ENCODE results near the gene PNISR.
A peak's percentile ranks its signal among the peaks of the same experiment; 100 is the strongest.
"Not testable (repeated sequence)": the region's sequence is repeated elsewhere in the genome, so short reads cannot be mapped to it uniquely, and the experiment has no call there.

PNISR gene, protein sequence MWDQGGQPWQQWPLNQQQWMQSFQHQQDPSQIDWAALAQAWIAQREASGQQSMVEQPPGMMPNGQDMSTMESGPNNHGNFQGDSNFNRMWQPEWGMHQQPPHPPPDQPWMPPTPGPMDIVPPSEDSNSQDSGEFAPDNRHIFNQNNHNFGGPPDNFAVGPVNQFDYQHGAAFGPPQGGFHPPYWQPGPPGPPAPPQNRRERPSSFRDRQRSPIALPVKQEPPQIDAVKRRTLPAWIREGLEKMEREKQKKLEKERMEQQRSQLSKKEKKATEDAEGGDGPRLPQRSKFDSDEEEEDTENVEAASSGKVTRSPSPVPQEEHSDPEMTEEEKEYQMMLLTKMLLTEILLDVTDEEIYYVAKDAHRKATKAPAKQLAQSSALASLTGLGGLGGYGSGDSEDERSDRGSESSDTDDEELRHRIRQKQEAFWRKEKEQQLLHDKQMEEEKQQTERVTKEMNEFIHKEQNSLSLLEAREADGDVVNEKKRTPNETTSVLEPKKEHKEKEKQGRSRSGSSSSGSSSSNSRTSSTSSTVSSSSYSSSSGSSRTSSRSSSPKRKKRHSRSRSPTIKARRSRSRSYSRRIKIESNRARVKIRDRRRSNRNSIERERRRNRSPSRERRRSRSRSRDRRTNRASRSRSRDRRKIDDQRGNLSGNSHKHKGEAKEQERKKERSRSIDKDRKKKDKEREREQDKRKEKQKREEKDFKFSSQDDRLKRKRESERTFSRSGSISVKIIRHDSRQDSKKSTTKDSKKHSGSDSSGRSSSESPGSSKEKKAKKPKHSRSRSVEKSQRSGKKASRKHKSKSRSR

DNA sequence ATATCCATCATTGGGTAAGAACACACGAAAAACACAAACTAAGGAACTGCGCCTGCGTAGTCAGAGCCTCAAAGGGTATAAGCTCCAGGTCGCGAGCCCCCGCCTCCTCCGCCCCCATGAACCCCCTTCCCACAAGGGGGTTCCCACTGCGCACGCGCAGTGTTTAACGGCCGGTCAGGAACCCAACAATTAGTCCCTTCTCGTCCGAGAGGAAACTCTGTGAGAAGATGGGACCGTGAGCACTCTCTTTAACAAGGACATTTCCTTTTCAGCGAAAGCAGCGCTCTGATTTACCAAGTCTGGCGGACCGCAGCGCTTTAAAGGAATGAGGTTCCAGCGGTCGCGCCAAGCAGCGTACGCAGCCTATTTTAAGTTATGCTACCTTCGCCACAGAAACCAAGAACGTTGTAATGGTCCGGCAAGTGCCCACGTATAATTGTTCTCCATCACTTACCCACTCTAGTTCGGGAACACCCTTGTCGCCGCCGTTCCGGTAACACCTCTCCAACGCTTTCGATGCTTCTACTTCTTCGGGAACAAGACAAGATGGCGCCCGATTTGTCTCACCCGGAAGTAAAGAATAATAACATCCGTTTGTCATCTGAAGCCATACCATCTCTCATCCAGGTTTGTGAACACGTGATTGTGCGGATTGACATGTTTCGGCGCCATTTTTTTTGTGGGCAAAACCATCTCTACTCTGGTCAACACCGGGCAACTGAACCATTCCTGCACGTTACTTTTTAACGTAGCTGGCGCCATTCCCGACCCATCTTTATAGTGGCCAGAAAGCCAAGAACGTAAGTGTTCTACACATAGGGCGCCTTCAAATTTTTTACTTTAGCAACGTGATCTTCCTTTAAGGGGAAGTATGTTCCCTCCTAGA lies at the start of gene PNISR:
Gene PNISR, minus strand, starts transcription at position 548 of the 886 bp plus-strand sequence. CDS start 10,649 bp downstream, outside the sequence.
- DNase-seq: peak; percentile 79 to 84

DNA sequence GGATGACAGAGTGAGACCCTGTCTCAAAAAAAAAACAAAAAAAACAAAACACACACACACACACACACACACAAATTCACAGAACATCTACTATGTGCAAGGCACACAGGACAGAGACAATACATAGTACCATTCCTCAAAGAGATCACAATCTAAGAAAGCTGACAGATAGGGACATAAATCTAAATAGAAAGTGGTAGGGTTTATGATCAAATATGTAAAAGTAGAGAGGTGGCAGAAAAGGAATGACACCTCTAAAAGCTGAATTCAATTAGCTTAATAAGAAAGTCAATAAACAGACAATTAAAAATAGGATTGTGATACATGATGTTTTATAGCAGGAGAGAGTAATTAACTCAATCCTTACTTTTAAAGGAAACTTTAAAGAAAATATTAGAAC lies 48.6 kb upstream of the PNISR start:
- DNase-seq: no peak

DNA sequence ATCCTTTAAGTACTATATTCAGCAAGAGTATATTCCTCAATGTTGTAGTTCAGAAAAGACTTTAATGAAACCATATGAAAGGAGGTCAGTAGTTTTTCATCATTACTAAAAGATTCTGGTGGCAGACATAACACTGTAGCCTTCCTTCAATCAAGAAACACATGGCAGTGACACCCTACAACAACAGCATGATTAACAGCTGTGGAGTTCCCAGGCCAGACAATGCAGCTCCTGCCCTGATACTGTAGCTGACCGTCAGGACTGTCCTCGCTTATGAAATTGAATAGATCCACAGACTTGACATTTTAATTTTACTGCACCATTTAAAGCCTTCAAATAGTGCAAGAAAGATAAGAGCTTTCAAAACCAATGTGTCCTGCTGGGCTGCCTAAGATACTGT lies 46.5 kb upstream of the PNISR start:
- no peak for DNase-seq

DNA sequence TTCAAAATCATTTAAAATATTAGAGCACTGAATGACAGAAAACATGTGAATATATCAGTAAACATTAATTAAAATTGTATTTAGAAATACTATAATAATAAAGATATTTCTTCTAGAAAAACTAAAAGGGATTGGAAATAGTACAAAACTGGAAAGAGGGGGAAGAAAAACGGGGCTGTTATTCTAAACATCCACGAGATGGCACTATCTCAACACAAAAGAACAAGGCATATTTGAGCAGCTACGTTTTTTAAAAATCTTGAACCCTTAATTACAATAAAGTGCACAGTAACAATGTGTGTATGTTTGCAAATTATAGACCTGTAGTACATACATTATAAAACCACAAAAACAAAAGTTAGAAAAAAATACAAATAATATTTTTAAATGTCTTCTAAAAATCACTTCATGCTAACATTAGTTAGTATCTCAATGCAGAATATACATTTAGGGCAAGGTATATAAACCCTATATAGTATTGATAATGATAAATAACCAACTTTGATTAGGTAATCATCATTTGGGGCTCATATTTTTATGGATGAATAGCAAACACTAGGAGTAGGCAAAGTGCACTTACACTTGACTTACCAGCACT lies 42.5 kb upstream of the PNISR start:
- no peak for DNase-seq

DNA sequence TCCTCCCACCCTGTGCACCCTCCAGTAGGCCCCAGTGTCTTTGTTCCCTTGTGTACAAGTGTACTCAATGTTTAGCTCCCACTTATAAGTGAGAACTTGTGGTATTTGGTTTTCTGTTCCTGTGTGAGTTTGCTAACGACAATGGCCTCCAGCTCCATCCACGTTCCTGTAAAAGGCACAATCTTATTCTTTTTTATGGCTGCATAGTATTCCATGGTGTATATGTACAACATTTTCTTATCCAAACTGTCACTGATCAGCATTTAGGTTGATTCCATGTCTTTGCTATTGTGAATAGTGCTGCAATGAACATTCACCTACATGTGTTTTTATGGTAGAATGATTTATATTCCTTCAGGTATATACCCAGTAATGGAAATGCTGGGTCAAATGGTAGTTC lies 34.0 kb upstream of the PNISR start:
- DNase-seq: not testable (repeated sequence)

DNA sequence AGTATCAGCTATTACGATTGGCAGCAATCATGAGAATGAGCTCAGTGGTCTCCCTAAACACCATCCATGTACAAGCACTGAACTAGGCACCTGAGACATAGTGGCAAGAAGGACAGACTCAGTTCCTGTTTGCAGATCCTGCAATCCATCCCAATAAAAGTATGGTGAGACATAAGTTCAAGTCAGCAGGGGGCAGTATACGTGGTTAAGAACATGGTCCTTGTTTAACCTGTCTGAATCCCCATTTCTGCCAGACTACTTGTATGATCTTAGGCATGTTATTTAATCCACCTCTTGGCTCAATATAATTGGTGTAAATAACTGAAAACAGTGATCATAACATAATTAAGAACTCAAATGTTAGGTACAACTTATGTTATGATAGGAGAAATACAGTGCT lies 33.2 kb upstream of the PNISR start:
- no peak for DNase-seq

DNA sequence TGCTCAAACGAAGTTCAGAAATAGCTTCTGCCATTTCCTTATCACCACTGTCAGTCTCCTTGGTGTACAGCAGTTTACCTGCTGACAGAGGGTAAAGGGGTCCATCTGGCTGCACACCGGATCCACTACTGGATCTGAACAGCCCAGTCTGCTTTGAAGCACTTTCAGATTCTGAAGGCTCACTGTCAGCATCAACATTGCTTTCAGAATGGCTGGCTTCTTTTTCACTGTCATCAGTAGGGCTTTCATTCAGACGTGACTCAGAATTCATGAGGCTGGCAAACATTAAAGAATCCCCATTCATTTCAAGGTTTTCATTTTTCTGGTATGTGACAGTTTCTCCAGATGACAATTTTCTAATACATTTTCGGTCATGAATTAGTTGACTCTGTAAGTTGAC lies 21.0 kb upstream of the PNISR start:
- DNase-seq: no peak

DNA sequence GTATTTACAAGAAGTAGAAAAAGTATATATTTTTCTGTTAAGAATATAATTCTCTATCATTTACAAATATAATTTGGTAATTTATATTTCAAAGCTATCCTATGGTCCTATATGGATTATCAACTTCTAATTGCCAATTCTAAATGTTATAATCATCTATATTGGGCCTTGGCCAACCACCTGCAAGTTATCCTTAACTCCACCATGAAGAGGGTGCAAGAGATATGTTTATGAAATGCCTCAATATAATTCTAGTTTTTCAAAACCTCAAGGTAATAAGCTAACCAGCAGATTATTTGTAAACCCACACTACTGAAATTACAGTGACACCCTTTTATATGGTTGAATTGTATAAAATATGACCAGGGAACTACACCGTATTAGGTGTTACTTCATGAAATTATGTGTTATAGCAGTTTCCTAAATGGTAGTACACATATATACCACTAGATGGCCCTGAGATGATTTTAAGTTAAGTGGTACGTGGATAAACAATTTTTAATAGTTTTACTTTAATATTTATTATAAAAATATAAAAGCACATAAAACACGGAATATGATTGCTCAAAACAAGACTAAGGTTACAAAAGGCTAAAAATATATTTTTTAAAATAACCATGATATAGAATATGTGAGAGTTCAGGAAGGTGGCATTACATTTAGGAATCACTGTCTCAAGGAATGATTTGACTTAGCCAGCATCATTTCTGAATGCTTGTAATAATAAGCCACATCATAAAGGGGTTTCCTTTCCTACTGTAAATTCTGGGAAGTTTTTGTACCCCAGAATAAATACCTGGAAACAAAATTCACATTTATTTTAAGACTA lies 9.8 kb upstream of the PNISR start:
- DNase-seq: no peak

DNA sequence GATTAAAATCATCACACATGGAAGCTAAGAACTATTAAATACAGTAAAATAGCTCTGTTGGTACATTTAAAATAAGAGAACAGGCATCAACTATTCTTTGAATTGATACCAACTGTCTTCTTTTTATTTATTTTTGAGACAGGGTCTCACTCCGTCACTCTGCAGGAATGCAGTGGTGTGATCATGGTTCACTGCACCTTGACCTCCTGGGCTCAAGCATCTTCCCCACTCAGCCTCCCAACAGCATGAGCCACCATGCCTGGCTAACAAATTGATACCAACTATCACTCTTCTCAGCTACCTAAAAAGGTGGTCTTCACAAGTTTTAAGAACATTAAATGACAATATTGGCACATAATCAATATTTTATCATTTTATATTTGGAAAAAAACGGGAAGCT lies 7.8 kb upstream of the PNISR start:
- no peak for DNase-seq

DNA sequence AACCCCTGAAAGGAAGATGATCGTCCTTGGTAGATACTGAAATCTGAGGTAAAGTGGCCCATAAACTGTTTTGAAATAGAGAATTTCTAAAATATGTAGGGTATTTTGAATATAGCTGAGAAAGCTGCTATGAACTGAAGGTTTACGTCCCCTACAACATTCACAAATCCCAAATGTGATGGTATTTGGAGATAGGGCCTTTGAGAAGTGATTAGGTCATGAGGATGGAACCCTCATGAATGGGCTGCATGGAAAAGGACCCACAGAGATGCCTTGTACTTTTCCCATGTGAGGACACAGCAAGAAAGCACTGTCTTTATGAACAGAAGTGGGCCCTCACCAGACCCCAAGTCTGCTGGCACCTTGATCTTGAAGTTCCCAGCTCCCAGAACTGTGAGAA lies 6.8 kb upstream of the PNISR start:
- DNase-seq: no peak

DNA sequence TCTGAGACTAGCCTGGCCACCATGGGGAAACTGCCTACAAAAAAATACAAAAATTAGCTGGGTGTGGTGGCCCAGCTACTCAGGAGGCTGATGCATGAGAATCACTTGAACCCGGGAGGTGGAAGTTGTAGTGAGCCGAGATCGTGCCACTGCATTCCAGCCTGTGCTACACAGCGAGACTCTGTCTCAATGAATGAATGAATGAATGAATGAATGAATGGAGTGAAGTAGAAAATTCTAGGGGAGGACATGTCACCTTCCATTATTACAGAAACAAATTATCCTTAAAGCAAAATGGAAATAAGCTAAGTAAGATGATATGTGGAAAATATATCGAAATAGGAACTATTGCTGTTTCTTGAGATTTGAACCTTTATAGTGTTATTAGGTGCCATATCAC lies 2.9 kb upstream of the PNISR start:
- DNase-seq: no peak

DNA sequence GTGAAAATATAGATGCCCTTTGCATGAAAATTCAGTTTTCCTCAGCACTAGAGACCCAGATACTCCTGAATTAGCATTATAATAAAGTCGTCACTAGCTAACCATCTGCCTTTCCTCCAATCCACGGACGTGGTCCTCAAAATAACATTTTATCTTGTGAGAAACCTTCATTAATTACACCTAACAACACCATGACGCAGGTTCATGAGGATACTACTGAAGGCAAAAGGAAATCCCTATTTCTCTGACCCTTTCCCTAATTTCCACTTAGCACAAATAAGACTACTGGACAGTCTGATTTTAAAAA lies 1.3 kb upstream of the PNISR start:
- no peak for DNase-seq

DNA sequence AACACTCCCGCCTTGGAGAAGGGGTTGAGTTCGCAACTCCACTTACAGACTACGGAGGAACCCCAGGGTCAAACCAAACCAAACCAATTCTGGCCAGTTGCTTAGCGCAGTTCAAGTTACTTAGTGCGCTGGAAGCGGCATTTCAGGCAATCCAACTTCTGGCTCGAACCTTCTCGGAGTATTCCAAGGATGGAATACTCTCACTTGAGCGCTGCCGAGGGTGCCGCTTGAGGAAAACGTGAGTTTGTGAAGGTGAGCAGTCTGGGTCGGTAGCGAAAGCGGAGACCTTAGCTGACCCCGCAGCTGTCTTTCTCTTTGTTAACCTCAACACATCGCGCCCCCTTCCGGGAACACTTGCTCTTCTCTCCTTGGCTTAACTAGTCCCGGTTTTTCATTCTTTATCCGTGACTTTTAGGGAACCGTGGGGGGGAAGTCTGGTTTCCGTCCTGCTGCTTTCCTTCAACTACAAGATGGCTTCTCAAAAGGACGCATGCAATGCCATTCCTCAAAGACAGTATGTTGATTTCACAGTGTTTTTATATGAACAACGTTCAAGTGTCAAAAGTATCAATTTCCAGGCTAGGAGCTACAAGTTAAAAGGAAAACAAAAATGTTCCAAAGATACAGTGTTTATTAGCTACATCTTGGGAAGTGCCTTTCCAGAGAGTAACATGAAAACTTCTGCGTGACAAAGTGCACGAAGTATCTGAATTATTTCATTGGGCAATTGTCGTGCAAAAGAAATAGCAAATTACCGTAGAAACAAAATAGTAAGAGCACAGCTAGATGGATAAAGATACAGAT lies 741 bp upstream of the PNISR start:
- peak; percentile 46 to 56 for DNase-seq

DNA sequence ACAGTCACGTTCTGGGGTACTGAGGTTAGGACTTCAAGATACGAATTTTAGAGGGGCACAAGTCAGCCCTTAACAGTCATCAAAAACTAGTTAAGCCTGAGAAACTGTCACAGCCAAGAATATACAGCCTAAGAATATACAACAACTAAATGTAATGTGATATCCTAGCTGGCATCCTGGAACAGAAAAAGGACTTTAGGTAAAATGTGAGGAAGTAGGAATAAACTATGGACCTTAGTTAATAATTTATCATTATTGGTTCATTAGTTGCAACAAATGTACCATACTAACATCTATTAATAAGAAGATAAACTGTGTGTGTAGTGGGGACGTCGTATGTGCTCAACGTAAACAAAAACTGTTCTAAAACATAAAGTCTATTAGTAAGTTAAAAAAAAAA lies 1.1 kb downstream of the PNISR start:
- DNase-seq: no peak

DNA sequence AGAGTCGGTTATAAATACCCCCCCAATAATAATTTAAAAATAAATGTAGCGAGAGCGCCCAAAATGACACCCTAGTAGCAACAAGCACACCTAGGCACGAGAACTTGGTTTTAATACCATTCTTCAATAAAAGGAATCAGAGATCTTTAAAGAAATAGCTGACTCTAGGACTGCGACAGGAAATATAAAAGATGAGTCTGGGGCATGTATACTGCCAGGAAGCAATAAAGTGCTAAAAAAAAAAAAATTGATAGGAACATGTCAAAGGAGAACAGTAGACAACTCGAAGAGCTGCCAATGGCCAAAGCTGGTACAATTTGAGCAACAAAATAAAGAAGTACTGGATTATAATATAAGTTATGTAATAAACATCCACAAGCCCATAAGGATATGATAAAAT lies 2.2 kb downstream of the PNISR start:
- no peak for DNase-seq

DNA sequence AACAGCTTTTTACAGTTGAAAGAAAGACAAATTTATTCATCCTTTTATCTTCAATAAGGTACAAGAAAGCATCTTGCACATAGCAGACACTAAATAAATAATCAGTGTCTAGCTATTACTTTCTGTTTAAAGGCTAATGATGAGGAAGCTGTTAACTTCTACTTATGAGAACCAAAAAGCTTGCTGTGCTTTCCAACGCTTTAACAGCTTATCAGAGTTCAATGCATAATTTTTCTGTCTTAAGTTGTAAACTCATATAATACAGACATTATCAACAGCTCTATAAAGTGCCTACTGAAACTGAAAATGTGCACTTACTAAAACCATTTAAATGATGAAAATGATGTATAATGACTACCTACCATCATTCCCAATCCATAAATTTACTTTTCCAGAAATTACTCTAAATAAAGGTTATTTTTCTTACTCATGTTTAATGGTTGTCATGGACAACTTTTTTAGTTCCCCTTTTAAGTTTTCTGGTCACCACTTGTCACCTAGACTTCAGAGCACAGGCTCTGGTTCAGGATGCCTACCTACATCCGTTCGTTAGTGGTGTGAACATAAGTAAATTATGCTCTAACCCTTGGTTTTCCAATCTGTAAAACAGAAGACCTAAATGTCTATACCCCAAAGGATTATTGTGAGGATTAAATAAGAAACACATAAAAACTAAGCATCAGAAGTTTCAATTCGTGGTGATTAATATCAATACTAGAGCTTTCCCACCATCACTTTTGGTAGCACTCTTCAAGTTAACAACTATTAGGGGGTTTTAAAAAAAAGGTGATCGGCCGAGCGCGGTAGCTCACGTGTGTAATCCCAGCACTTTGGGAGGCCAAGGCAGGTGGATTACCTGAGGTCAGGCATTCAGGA lies 8.0 kb downstream of the PNISR start:
- DNase-seq: no peak

DNA sequence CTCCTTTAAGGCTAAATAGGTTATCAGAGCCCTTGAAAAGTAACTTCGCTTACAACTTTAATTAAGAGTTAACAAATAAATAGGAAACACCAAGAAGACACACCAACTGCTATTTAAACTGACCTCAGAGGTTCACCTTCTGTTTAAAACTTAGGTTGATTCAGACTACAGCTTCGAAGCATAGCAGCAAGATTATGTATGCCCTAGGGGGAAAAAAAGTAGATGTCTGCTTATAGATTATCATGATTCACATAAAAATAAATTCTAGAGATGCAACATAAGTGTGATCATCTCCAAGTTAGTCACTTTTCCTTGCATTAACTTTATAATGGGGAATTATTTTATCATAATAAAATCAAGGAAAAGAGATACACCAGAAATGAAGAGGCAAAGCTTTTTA lies 8.9 kb downstream of the PNISR start:
- DNase-seq: no peak

DNA sequence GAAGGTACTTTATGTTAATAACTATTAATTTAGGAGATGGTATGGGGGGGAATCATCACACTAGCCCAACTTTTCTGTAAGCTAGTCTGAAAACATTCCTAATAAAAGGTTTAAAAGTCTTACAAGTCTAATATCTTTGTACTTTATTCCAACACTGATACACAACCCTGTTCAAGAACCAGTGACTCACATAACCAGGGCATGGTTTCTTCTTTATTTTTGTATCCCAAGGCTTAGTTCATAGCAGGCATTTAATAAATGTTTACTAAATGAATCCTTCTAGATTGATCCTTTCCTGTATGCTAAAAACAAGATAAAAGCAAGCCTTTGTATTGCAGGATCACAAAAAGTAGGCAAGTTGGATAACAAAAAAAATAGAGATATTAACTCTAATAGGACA lies 9.7 kb downstream of the PNISR start:
- no peak for DNase-seq

DNA sequence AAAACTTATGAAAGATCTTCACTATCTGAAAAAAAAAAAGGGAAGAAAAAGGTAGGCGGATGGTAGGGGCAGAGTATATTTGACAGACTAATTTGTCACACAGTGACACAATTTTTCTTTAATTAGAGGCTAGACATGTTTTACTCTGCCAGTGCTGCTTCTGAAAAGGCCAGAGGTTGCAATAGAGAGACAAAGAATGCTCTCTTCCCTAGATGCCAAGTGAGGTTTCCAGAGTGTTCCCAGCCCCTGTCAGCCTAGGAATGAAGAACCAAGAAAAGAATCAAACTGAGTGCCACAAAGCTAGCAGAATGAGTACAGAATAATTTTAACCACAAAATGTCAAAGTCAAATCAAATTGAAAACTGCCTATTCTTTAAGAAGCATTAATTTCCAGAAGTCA lies 13.0 kb downstream of the PNISR start:
- no peak for DNase-seq

DNA sequence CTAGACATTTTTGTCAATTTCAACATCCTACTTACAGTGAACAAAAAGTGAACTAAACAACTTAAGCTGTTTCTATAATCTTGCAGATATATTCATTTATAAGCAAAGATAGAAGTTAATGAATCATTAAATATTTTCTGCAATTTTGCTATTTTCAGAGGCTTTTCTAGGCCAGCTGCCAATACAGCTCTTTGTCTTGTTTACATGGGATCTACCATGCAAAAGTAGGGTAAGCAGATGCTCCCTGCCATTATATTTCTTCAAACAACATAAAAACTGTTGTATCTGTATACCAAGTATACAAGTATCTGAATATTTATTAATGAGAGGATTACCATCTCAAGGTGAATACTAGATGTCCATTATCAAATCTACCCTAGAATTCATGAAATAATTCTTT lies 15.4 kb downstream of the PNISR start:
- no peak for DNase-seq
